HG03280 (cell line): ENCODE results near the gene RTN4R.

Experiments
- ATAC-seq: cut with Tn5 transposase; IDR thresholded peaks from one replicate; pipeline ENCODE4 v1.9.1; 2021; ENCODE audit warnings: mild to moderate bottlenecking, moderate library complexity; ENCODE audit not compliant: unreplicated experiment

RTN4R gene

DNA sequence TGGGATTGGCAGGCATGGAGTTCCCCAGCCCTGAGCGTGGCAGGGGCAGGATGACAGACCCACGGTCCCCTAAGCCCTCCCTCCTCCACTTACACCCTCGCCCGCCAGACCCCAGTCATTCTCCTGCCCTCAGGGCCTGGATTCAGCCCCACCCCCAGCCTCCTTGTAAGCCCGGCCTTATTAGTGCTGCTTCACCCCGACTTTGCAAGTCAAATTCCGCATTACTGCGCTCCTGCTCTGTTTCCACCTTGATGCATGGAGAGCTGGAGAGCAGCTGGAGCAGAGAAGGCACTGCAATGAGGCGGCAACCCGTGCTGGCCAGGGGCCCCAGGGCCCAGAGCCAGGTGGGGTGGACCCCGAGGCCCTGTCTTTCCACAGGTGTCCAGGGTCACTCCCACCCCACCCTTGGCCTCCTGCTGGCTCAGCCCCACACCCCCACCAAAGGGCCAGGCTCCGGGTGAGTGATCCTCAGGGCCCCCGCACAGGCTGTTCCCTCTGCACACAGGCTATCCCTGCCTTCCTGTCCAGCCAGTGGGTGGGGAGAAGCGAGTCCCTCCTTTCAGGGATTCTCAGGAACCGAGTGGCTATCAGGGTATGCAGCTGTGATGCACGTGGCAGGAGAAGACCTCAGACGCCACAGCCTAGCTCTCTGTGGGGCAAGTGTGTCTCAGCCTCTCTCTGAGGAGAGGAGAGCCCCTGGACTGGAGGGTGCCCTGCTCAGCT is 36.4 kb downstream of the RTN4R start:
- no peak for ATAC-seq

DNA sequence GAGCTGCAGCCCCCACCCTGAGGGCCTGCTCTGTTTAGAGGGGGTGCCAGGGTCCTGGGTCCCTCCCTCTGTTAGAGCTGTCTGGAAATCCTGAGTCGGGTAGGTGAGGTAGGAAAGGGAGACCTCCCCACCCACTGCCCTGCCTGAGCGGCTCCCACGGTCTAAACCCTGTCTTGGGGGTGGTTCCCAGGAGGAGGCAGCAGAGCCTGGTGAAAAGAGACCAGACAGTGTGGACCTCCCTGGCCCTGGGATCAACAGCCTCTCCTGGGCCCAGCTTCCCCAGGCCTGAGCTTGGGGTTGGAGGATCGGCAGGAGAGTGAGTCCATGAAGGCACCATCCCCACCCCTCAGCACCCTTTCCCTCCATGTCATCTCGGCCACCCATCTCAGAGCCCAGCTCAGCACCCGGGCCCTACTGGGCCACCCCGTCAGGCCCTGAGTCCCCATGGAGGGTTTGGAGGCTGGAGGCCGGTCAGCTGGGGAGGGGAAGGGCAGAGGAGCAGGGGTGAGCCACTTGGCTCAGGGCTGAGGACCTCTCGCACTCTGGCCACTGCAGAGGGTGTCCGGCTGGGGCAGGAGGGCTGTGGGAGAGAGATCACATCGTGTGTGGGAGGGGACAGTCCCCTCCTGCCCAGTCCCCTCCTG is 37.2 kb downstream of the RTN4R start:
- no peak for ATAC-seq

DNA sequence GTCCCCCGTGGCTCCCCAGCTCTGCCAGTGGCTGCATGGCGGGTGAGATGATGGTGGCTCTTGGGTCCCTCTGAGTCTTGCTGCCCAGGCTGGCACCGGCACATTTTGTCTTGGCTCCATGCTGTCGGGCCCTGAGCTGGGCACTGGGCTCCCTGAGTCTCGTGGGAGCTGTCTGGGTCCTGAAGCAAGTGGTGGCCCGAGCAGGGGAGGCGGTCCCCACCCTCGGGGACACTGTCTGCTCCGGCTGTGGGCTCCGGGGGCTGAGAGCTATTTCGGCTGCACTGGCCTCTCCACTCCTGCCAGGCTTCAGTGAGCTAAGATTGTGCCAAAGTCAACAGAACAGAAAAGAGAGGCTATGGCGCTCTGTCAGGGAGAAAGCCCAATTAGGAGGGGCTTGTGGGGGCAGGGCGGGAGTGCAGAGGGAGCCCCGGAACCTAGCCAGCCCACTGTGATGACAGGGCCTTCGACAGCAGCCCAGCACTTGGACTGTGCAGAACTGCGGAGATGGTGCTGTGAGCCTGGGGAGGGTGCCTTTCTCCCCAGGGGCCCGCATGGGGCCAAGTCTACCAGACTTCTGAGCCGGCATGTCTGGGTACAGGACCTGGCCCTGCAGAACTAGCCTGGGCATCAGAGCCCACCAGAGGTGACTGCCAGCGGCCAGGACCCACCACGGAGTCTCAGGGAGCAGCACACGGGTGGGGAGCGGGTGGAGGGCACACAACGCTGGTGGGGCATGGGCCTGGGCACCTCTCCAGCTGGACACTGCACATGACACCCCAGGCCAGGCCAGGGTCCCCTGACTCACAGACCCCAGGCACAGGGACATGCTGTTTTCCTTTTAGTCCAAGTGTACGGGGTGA is 38.0 kb downstream of the RTN4R start:
- no peak for ATAC-seq

DNA sequence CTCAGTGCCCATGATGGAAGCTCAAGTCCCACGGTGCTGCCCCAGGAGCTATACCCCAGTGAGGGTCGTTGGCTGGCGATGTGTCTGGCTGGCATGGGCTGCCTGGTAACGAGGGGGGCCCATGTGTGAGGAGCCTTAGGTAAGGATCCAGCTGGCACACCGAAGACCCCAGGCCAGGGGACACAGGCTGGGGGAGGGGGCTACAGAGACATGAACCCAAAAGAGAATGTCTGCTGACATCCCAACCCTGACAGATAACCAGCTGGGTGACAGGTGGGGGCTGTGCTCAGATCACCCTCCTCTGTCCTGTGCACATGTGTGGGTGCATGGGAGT is 39.2 kb downstream of the RTN4R start:
- ATAC-seq = no peak

DNA sequence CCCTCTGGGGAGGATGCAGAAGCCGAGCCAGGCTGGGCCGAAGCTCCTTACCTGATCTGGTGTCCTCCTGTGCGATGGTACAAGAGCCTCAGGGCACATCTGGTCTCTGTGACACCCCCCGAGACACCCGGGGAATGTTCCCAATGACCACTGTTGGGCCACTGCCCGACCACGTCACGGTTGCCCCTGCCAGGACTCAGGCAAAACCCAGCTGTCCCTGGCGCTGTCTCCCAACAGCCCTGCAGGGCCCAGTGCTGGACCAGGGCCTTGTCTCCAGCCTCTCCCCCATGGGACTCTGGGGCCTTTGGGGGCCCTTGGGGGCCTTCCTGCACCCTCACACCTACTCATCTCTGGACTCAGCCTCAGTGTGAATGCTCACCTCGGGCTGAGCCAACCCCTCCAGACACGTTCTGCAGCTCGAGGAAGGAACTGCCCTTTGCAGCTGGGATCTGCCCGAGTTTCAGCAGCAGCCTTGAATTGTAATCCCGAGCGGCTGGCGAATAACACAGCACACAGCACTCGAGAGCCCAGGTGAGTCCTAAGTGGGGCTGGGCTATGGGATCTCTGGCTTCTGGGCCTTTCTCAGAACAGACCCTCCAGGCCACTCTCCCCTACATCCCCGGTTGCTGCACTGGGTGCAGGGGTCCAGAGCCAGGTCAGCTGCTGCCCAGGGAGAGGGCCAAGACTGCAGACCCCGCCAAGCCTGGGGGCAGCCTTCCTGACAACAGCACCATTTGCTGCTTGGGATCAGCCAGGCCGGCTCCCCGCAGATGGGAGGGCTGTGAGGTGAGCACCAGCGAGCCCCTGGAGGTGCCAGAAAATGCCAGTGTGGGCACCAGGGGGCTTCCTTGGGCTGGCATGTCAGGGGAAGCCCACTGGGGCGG is 39.8 kb downstream of the RTN4R start:
- no peak for ATAC-seq

DNA sequence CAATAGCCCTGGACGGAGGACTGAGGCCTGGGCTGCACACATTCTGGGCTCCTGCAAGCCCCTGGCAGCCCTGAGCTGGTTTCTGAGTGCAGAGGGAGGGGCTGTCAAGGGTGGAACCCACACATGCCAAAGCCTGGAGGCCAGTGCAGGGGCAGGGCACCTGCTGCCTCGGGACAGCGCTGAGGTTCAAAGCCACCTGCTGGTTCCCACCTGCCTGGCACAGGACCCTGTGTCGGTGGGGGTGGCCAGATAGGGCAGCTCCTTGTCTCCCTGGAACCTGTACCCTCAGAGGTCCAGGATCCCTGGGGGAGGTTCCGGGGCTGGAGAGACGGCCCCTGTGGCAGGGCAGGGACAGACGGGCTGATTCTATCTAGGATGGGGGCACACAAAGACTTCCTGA is 40.8 kb downstream of the RTN4R start:
- ATAC-seq = no peak

DNA sequence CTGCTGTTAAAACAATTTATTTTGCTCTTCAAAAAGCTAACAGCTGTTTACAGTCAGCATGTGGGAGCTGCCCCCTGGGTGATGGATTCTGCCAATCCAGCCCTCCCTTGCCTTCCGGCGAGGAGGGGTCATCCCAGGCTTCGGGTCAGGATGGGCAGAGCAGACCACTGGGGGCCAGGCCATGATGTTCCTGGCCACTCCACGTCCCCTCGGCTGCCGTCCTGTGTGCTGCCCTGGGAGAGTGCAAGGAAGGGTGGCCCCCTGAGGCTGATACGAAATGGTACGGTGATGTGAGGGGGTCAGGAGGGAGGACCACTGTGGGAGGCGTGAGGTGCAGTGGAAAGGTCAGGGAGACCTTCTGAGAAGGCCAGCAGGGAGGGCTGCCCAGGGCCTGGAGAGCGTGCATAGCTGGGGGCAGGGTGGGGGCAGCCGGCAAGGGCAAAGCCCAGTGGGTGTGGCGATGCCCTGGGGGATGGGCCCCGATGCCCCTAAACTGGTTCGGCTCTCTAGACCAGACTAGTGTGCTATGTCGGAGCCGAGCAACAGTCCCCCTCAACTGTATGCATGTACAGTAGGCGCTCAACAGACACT is 41.3 kb downstream of the RTN4R start:
- ATAC-seq = no peak

DNA sequence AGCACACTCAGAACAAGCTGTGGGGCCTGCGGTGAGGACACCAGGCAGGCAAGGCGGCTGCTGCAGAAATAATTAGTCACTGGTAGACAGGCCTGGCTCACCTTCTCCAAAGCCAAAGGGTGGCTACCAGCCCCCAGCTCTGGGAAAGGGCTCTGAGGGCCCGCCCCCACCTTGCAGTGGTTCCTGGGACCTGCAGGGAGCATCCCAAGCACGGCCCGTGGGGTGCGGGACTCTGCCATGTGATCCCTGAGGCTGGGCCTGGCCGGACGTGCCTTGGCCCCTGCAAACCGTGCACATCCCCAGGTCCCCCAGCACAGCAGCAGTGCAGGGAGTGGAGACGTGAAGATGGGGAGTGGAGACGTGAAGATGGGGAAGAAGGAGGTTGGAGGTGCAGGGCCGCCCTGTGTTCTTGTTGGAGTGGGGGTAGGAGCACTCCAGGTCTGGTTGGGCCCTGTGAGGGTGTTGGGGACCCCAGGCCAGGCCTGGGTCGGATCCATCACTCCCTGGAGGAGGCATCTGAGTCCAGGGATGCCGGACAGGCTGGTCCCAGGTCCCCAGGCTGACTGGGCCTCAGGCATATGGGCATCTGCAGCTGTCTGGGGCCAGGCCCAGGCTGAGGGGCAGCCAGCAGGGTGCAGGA is 41.9 kb downstream of the RTN4R start:
- ATAC-seq = no peak

DNA sequence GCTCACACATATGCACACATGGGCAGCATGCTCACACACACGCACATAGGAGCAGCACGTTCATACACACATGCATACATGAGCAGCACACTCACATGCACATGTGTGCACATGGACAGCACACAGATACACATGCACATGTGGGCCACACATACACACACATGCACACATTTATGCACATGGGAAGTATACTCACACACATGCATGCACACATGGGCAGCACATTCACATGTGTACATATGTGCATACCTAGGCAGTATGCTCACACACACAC is 42.5 kb downstream of the RTN4R start:
- ATAC-seq = no peak

DNA sequence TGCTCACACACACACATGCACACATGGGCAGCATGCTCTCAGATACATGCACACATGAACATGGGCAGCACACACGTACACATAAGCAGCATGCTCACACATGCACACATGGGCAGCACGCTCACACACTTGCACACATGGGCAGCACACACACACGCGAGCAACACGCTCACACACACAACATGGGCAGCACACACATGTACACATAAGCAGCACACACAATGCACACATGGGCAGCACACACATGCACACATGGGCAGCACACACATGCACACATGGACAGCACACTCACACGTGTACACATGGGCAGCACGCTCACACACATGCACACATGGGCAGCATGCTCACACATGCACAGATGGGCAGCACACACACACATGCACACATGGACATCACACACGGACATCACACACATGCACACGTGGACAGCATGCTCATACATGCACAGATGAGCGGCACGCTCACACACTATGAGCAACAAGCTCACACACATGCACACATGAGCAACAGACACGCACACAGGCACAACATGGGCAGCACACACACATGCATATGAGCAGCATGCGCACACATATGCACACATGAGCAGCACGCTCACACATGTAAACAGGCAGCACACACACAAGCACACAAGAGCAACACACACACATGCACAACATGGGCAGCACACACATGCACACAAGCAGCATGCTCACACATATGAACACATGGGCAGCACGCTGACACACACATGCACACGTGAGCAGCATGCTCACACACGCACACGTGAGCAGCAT is 43.0 kb downstream of the RTN4R start:
- no peak for ATAC-seq

DNA sequence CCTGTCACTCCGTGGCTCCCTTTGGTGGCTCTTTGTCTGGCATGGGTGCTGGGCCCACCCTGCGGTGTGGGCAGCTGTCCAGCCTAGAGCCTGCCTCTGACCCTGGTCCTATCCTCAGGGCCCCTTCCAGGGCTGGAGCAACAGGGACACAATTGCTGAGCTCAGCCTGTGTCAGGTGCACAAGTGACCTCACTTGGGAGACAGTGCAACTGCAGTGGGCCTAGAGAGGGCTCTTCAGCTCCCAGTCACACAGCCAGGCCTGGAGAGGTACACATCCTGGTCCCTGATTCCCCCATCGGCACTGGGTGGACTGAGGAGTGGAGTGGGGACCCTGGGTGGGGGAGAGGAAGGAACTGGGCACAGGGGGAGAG is 43.9 kb downstream of the RTN4R start:
- no peak for ATAC-seq

DNA sequence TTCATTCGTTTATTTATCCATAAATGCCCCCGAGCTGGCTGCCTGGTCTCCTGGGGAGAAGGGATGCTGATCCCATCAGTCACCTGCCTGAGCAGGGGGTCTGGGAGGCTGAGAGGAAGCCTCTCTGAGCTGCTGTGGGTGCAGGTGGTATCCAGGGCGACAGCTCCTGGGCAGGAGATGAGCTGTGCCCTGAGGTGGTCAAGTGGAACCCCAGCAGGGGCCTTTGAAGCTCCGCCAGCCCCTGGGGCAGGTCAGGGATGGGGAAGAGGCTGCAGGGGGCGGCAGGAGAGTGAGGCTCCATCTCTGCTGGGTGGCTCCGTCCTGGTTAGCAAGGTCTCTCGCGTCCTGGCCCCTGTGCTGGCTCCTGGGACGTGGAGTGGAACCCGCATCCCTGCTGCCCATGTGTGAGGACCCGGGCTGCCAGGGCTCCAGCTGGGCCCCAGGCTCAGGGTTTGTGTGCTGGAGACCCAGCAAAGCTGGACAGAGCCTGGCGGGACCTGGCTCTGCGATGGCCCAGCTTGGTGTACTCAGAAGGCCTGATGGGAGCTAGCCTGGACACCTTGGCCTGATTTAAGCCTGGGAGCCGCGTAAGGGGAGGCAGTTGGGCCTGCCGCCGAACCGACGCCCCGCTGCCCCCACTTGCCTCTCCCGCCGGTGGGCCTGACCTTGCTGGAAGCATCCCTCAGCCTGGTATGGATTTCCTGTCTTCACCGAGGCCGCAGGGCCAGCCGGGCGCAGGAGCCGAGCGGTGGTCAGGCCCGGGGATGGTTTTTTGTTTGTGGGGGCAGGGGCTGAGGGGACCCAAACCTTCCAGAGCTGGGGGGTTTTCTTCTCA is 44.5 kb downstream of the RTN4R start:
- no peak for ATAC-seq

DNA sequence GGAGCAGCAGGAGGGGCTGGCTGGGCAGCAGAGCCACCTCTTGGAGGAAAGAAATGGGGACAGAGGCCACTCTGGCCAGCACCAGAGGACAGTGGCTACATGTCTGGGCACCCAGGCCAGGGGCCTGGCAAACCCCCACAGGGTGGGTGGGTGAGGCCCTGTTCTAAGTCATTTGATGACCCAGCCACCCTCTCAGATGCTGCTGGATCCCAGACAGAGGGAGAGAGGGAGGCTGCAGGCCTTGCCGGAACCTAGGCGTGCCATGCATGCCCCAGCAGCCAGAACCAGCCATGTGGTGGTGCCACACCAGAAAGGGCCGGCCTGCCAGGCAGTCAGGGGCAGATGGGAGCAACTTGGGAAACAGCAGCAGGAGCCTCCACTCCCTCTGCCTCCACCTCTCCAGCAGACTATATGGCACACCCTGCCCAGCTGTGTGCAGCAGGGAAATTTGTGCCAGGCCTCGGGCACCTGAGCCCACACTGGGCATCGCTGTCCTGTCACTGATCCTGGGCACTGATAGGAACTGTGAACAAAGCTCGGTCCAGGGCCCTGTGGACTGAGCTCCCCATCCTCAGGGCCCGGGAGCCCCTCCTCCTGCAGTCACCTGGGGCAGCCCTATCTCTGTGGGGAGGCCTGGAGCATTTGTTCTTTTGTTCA is 45.2 kb downstream of the RTN4R start:
- no peak for ATAC-seq

DNA sequence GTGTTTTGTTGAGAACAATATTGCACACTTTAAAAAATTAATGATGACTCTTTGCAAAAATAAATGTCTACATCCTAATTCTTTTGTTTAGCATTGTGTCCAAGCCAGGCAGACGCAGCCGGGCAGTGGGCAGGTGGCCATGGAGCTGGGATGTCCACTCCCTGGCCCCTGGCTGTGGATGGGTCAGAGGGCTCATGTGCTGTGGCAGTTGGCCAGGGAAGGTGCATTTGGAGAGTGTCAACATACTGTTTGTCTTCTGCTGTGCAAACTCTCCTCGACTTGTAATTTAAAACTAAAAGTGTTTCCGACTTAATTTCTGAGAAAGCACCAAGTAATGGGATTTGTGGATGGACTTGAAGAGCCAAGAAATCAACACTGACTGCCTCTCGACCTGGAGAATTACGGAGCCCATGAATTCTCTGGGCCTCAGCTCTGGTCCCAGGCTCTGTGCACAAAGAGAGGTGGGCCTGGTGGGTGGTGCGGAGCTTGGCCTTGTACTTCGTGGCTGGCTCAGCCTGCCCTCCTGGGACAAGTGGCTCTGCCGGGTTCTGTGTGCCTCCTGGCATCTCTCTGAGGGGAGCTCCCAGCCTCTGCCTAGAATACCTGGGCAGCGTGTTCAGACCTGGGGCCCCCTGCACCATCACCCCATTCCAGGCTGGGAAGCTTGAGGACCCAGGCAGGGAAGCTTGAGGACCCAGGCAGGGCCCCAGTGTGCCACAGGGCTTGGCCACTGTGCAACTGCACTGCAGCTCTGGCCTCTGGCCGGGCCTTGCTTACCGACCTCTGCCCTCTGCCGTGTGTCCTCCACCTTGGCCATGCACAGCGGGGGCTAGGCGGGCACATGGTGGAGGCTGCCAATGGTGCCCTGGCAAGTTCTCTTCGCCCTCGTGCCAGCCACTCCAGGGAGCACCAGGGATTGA is 46.4 kb downstream of the RTN4R start:
- ATAC-seq = no peak

DNA sequence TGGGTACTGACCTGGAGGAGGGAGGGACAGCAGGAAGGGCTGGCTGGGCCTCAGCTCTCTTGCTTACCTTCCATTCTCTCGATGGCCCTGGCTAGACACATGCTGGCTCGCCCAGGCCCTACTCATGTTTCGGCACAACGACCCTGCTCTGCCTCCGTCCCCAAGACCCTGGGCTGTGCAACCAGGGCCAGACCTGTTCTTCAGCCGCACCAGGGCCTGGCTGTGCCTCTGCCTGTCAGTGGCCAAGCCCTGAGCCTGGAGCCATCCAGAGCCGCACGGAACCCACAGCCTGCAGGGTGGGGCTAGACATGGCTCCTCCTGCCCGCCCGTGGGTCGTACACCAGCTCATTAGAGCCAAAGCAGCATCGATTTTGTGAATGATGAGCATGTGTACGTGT is 47.5 kb downstream of the RTN4R start:
- ATAC-seq = no peak

DNA sequence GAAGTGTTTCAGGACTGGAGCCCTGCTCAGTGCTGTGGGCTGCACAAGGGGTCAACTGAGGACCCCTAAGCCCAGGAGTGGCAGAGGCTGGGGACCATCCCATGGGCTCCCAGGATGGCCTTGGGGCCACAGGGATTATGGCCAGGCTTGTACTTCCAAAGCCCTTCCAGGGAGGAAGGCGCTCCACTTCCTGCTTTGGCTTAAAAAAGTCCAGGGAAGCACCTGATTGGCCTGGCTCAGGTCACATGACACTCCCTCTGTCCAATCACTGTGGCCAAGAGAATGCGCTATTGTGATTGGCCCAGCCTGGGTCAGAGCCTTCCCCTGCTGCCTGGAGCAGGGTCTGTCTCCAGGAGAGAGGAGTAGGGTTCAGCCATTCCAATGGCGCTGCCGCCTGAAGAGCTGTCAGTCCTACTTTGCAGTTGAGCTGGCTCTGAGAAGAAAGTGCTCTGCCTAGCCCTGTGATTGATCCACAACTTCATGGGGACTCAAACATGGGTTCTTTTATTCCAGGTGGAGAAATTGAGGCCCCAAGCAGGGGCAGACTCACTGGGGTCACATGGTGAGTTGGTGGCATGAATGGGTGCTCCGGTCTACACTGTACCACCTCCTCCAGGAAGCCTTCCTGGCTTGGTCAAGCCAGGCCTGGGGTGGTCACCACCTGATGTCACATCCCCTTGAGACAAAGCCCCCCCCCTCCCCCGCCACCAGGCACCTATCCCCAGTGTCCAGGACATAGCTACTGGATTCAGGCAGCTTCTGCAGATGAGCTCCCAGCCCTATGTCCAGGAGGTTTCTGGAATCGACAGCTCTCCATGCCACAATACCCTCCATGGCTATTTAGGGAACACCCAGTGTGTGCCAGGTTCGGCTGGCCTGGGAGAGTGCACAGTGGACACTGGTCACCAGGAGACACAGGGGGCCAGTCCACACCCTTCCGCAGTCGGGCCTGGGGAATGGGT is 48.2 kb downstream of the RTN4R start:
- no peak for ATAC-seq
